HEK293 (cell line): ENCODE data around the gene SHISA5.

Source experiments
- CTCF ChIA-PET: fragments of 350-600 bp; formaldehyde crosslinking; extraction: SDS; loops from one replicate; lab custom pipeline; 2021; ENCODE audit warnings: antibody characterized with exemption; lab: Yijun Ruan, JAX
- POLR2A ChIA-PET: fragments of 300-600 bp; formaldehyde crosslinking; extraction: SDS; loops from one replicate; lab custom pipeline; 2020; ENCODE audit warnings: antibody characterized with exemption, inconsistent platforms; lab: Yijun Ruan, JAX
- H3K27ac ChIP-seq: fragments of 200-500 bp; sonication (Bioruptor generic); 2 replicates; pipeline ENCODE4 v1.5.1; 2014; ENCODE audit warnings: low read depth, low read length, control low read depth, inconsistent platforms; ENCODE audit errors: extremely low read depth
- H3K36me3 ChIP-seq, 2 experiments: fragments of 200-500 bp in 1 of 2; sonication (Bioruptor generic) in 1 of 2; 1 replicate in 1 of 2; 2 replicates in 1 of 2; pipeline ENCODE4 v1.5.1; 2014 to 2017; ENCODE audit warnings: inconsistent platforms in 2 of 2, low read length in 2 of 2; ENCODE audit not compliant: control insufficient read depth in 2 of 2, insufficient read depth in 1 of 2
- H3K4me1 ChIP-seq: fragments of 200-500 bp; sonication (Bioruptor generic); 2 replicates; pipeline ENCODE4 v1.5.1; 2014; ENCODE audit warnings: mild to moderate bottlenecking, low read length, inconsistent platforms; ENCODE audit not compliant: control insufficient read depth, insufficient read depth
- H3K4me3 ChIP-seq: 2 replicates; pipeline ENCODE4 v1.5.1; 2011; ENCODE audit warnings: low read depth, mild to moderate bottlenecking, control low read depth, low read length, moderate library complexity
- H3K9me3 ChIP-seq: fragments of 200-500 bp; sonication (Bioruptor generic); 2 replicates; pipeline ENCODE4 v1.5.1; 2014; ENCODE audit warnings: low read depth, low read length, inconsistent platforms; ENCODE audit not compliant: control insufficient read depth, insufficient read depth
- FEZF1 ChIP-seq: fragments of 450-650 bp; formaldehyde crosslinking; IDR thresholded peaks from 2 replicates; pipeline ENCODE4 v1.5.1; 2016; ENCODE audit warnings: missing biosample characterization, missing genetic modification characterization
- KLF8 ChIP-seq: fragments of 450-650 bp; formaldehyde crosslinking; IDR thresholded peaks from 2 replicates; pipeline ENCODE4 v1.5.1; 2016; ENCODE audit warnings: missing biosample characterization, missing genetic modification characterization
- RBAK ChIP-seq: fragments of 450-650 bp; formaldehyde crosslinking; IDR thresholded peaks from 2 replicates; pipeline ENCODE4 v1.5.1; 2016; ENCODE audit warnings: missing biosample characterization, missing genetic modification characterization
- ZBTB21 ChIP-seq: fragments of 450-650 bp; formaldehyde crosslinking; IDR thresholded peaks from 2 replicates; pipeline ENCODE4 v1.5.1; 2017; ENCODE audit warnings: missing biosample characterization, missing genetic modification characterization
- ZNF132 ChIP-seq: fragments of 450-650 bp; formaldehyde crosslinking; IDR thresholded peaks from 2 replicates; pipeline ENCODE4 v1.5.1; 2017; ENCODE audit warnings: missing biosample characterization, missing genetic modification characterization, borderline replicate concordance
- ZNF146 ChIP-seq: fragments of 450-650 bp; formaldehyde crosslinking; IDR thresholded peaks from 2 replicates; pipeline ENCODE4 v1.5.1; 2016; ENCODE audit warnings: missing biosample characterization, missing genetic modification characterization
- ZNF19 ChIP-seq: fragments of 450-650 bp; formaldehyde crosslinking; IDR thresholded peaks from 2 replicates; pipeline ENCODE4; 2016; ENCODE audit warnings: missing biosample characterization, missing genetic modification characterization, low read depth
- ZNF221 ChIP-seq: fragments of 450-650 bp; formaldehyde crosslinking; IDR thresholded peaks from 2 replicates; pipeline ENCODE4 v1.5.1; 2017; ENCODE audit warnings: missing biosample characterization, missing genetic modification characterization, borderline replicate concordance
- ZNF324 ChIP-seq: fragments of 450-650 bp; formaldehyde crosslinking; IDR thresholded peaks from 2 replicates; pipeline ENCODE4 v1.5.1; 2016; ENCODE audit warnings: missing biosample characterization, missing genetic modification characterization
- ZNF366 ChIP-seq: fragments of 450-650 bp; formaldehyde crosslinking; conservative IDR thresholded peaks from 2 replicates; pipeline ENCODE4 v1.5.1; 2016; ENCODE audit warnings: missing biosample characterization, missing genetic modification characterization
- ZNF544 ChIP-seq: fragments of 450-650 bp; formaldehyde crosslinking; IDR thresholded peaks from 2 replicates; pipeline ENCODE4 v1.5.0; 2017; ENCODE audit warnings: missing biosample characterization, missing genetic modification characterization
- ZNF658 ChIP-seq: fragments of 450-650 bp; formaldehyde crosslinking; IDR thresholded peaks from 2 replicates; pipeline ENCODE4; 2016; ENCODE audit warnings: missing biosample characterization, missing genetic modification characterization
- ZNF830 ChIP-seq: fragments of 450-650 bp; IDR thresholded peaks from 2 replicates; pipeline ENCODE4 v1.5.0; 2018; ENCODE audit warnings: missing biosample characterization, missing genetic modification characterization, low read depth, mild to moderate bottlenecking, moderate library complexity
- TF ChIP-seq, protein P1 (sequence below): fragments of 450-650 bp; formaldehyde crosslinking; IDR thresholded peaks from 2 replicates; pipeline ENCODE4 v1.5.1; 2016; ENCODE audit warnings: missing biosample characterization, missing genetic modification characterization
- TF ChIP-seq, protein P2 (sequence below): fragments of 450-650 bp; formaldehyde crosslinking; IDR thresholded peaks from 2 replicates; pipeline ENCODE4 v1.5.1; 2016; ENCODE audit warnings: missing biosample characterization, missing genetic modification characterization
- TF ChIP-seq, protein P3 (sequence below): fragments of 450-650 bp; formaldehyde crosslinking; IDR thresholded peaks from 2 replicates; pipeline ENCODE4 v1.5.1; 2016; ENCODE audit warnings: missing biosample characterization, missing genetic modification characterization
- TF ChIP-seq, protein P4 (sequence below): fragments of 450-650 bp; formaldehyde crosslinking; IDR thresholded peaks from 2 replicates; pipeline ENCODE4 v1.5.1; 2016; ENCODE audit warnings: missing biosample characterization, missing genetic modification characterization
- TF ChIP-seq, protein P5 (sequence below): fragments of 450-650 bp; formaldehyde crosslinking; IDR thresholded peaks from 2 replicates; pipeline ENCODE4 v1.5.1; 2017; ENCODE audit warnings: missing biosample characterization, mild to moderate bottlenecking, missing genetic modification characterization, moderate library complexity
- TF ChIP-seq, protein P6 (sequence below): fragments of 450-650 bp; IDR thresholded peaks from 2 replicates; pipeline ENCODE4 v1.5.1; 2018; ENCODE audit warnings: missing biosample characterization, mild to moderate bottlenecking, missing genetic modification characterization

The SHISA5 gene

DNA sequence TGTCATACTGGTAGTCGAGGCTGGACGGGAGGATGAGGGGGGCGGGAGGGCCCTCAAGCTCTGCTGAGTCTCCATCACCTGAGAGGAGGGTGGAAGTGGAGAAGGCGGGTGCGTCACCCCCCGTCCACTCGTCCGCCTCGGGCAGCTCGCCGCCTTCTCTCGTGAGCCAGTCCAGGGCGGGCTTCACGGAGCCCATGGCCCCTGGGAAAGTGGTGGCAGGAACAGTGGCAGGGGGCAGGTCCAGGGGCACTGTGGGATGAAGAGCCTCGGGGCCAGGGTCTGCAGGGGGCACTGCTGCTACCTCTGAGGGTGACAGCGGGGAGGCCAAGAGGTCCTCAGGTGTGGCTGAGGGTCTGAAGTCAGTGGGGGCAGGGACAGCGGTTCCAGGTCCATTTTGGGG, 84.4 kb downstream of the SHISA5 start:
- no peaks in the 10 kb centered on the region for H3K9me3 ChIP-seq
- H3K27ac ChIP-seq, result no peak overlapping the region
- no peak for TF ChIP-seq ZNF132
- TF ChIP-seq, protein P1, sequence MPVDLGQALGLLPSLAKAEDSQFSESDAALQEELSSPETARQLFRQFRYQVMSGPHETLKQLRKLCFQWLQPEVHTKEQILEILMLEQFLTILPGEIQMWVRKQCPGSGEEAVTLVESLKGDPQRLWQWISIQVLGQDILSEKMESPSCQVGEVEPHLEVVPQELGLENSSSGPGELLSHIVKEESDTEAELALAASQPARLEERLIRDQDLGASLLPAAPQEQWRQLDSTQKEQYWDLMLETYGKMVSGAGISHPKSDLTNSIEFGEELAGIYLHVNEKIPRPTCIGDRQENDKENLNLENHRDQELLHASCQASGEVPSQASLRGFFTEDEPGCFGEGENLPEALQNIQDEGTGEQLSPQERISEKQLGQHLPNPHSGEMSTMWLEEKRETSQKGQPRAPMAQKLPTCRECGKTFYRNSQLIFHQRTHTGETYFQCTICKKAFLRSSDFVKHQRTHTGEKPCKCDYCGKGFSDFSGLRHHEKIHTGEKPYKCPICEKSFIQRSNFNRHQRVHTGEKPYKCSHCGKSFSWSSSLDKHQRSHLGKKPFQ, result no peak
- TF ChIP-seq ZNF221 (tag by site-specific recombination), result no peak
- TF ChIP-seq, protein P2, sequence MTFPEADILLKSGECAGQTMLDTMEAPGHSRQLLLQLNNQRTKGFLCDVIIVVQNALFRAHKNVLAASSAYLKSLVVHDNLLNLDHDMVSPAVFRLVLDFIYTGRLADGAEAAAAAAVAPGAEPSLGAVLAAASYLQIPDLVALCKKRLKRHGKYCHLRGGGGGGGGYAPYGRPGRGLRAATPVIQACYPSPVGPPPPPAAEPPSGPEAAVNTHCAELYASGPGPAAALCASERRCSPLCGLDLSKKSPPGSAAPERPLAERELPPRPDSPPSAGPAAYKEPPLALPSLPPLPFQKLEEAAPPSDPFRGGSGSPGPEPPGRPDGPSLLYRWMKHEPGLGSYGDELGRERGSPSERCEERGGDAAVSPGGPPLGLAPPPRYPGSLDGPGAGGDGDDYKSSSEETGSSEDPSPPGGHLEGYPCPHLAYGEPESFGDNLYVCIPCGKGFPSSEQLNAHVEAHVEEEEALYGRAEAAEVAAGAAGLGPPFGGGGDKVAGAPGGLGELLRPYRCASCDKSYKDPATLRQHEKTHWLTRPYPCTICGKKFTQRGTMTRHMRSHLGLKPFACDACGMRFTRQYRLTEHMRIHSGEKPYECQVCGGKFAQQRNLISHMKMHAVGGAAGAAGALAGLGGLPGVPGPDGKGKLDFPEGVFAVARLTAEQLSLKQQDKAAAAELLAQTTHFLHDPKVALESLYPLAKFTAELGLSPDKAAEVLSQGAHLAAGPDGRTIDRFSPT, result no peak
- no peak for TF ChIP-seq ZNF324 (tag by site-specific recombination)
- TF ChIP-seq ZNF830 (tag by site-specific recombination), result no peak
- TF ChIP-seq, protein P3, sequence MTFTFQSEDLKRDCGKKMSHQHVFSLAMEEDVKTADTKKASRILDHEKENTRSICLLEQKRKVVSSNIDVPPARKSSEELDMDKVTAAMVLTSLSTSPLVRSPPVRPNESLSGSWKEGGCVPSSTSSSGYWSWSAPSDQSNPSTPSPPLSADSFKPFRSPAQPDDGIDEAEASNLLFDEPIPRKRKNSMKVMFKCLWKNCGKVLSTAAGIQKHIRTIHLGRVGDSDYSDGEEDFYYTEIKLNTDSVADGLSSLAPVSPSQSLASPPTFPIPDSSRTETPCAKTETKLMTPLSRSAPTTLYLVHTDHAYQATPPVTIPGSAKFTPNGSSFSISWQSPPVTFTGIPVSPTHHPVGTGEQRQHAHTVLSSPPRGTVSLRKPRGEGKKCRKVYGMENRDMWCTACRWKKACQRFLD, result no peak
- no peak for TF ChIP-seq RBAK (tag by site-specific recombination)
- TF ChIP-seq KLF8 (tag by site-specific recombination), result no peak
- TF ChIP-seq ZNF146, result no peak
- TF ChIP-seq ZNF19, result no peak
- no peak for TF ChIP-seq ZNF544 (tag by site-specific recombination)
- TF ChIP-seq, protein P4, sequence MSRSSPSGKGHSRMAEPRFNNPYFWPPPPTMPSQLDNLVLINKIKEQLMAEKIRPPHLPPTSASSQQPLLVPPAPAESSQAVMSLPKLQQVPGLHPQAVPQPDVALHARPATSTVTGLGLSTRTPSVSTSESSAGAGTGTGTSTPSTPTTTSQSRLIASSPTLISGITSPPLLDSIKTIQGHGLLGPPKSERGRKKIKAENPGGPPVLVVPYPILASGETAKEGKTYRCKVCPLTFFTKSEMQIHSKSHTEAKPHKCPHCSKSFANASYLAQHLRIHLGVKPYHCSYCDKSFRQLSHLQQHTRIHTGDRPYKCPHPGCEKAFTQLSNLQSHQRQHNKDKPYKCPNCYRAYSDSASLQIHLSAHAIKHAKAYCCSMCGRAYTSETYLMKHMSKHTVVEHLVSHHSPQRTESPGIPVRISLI (tag by site-specific recombination), result no peak
- no peak for TF ChIP-seq FEZF1 (tag by site-specific recombination)
- TF ChIP-seq, protein P5, sequence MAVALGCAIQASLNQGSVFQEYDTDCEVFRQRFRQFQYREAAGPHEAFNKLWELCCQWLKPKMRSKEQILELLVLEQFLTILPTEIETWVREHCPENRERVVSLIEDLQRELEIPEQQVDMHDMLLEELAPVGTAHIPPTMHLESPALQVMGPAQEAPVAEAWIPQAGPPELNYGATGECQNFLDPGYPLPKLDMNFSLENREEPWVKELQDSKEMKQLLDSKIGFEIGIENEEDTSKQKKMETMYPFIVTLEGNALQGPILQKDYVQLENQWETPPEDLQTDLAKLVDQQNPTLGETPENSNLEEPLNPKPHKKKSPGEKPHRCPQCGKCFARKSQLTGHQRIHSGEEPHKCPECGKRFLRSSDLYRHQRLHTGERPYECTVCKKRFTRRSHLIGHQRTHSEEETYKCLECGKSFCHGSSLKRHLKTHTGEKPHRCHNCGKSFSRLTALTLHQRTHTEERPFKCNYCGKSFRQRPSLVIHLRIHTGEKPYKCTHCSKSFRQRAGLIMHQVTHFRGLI, result no peak
- TF ChIP-seq ZNF658 (tag by site-specific recombination), result no peak
- TF ChIP-seq ZNF366 (tag by site-specific recombination), result no peak
- TF ChIP-seq, protein P6, sequence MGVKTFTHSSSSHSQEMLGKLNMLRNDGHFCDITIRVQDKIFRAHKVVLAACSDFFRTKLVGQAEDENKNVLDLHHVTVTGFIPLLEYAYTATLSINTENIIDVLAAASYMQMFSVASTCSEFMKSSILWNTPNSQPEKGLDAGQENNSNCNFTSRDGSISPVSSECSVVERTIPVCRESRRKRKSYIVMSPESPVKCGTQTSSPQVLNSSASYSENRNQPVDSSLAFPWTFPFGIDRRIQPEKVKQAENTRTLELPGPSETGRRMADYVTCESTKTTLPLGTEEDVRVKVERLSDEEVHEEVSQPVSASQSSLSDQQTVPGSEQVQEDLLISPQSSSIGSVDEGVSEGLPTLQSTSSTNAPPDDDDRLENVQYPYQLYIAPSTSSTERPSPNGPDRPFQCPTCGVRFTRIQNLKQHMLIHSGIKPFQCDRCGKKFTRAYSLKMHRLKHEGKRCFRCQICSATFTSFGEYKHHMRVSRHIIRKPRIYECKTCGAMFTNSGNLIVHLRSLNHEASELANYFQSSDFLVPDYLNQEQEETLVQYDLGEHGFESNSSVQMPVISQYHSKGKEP, result no peak
- TF ChIP-seq ZBTB21 (tag by site-specific recombination), result no peak
- no peaks in the 10 kb centered on the region for H3K4me1 ChIP-seq
- ChIA-PET POLR2A (no interaction called here), CTCF (interaction anchor here (1.9 kb wide), 1 partner anchor 17 kb away, joined by 10 read pairs; no protein-coding TSS in a partner anchor)
- H3K36me3 ChIP-seq, result peaks cover 0 to 11% of the 10 kb centered on the region in 2 experiments; a peak in 1 of 3 replicates
- H3K4me3 ChIP-seq, result no peak overlapping the region
